Adrenal gland (tissue), 5 donors: Measurements from ENCODE around the gene WDR70.

Source experiments
- CTCF ChIP-seq, 6 experiments: fragments of 450-650 bp in 4 of 6; fragments of 200-600 bp in 2 of 6; sonication (generic) in 1 of 6; IDR thresholded peaks; 1 replicate in 5 of 6; 2 replicates in 1 of 6; pipeline versions ENCODE4 v1.5.1 to v1.8.0; 2016 to 2021; ENCODE audit warnings: antibody characterized with exemption in 6 of 6, mild to moderate bottlenecking in 2 of 6, moderate library complexity in 1 of 6
- POLR2A ChIP-seq, 2 donors: fragments of 450-650 bp; IDR thresholded peaks; one replicate each; pipeline ENCODE4 v1.6.1; 2017; ENCODE audit warnings: antibody characterized with exemption in 2 of 2, mild to moderate bottlenecking in 2 of 2, moderate library complexity in 1 of 2
- donor health status: DM: no; HTN: no; CAD: no.

- no peak for TF ChIP-seq CTCF (IDR thresholded peaks at IDR 0.05)
- no peak for TF ChIP-seq POLR2A (IDR thresholded peaks at IDR 0.05)
These were observed 304.0 kb downstream of the WDR70 start for GRCh38 chr5:37683072-37683471.
